T-helper 2 cell treated with Interferon-gamma antibody and Interleukin-4, amounts not matched to agents 100 ng/mL and 5 ng/mL, for 36 hours (primary cell): Measurements from ENCODE around the gene MOV10. TPM values are rescaled to one million over a fixed set of nuclear protein-coding genes. Genes with fewer than 3 reads are reported as not detected.
"Not testable (repeated sequence)": the region's sequence is repeated elsewhere in the genome, so short reads cannot be mapped to it uniquely, and the experiment has no call there.

ENCODE experiments used
- intact Hi-C: fragments of 100-400 bp; cut with micrococcal nuclease; formaldehyde crosslinking; loops from one replicate; pipeline ENCODE4 v1.15.1; 2023
- total RNA-seq: library from RNA; stranded (reverse); gene quantifications from 2 replicates; pipeline ENCODE4 v1.2.3, GENCODE V29; 2022

Gene MOV10, protein sequence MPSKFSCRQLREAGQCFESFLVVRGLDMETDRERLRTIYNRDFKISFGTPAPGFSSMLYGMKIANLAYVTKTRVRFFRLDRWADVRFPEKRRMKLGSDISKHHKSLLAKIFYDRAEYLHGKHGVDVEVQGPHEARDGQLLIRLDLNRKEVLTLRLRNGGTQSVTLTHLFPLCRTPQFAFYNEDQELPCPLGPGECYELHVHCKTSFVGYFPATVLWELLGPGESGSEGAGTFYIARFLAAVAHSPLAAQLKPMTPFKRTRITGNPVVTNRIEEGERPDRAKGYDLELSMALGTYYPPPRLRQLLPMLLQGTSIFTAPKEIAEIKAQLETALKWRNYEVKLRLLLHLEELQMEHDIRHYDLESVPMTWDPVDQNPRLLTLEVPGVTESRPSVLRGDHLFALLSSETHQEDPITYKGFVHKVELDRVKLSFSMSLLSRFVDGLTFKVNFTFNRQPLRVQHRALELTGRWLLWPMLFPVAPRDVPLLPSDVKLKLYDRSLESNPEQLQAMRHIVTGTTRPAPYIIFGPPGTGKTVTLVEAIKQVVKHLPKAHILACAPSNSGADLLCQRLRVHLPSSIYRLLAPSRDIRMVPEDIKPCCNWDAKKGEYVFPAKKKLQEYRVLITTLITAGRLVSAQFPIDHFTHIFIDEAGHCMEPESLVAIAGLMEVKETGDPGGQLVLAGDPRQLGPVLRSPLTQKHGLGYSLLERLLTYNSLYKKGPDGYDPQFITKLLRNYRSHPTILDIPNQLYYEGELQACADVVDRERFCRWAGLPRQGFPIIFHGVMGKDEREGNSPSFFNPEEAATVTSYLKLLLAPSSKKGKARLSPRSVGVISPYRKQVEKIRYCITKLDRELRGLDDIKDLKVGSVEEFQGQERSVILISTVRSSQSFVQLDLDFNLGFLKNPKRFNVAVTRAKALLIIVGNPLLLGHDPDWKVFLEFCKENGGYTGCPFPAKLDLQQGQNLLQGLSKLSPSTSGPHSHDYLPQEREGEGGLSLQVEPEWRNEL
- total RNA-seq, result 78.4 and 81.6 TPM in 2 replicates

DNA sequence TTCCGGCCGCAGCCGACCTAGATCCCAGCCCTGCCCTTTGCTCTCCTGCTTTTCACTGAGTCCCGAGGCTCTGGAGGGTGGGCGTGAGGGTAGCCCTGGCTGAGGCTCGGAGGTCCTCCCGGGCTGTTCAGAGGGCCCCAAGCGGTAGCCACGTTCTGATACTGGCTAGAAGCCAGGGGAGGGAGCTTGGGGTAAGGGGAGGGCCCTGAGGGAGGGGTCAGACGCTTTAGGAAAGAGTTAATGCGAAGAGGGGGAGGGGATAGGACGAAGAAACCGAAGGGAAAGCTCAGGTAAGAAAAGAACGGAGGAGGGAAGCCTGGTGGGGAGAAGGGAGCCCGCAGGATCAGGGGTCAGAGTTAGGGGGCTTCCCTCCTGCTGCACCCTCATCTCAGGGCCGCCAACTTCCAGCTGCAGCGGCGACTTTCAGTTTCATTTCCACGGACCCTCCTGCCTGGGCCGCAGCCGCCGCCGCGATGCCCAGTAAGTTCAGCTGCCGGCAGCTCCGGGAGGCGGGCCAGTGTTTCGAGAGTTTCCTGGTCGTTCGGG is at the start of gene MOV10:
Gene MOV10 (plus strand): TSS at position 220 of the 546 bp plus-strand sequence. CDS start 254 bp downstream, at position 474.
- intact Hi-C loops, result loop anchor here (1.0 kb wide), 2 partner anchors 31 to 56 kb away; no protein-coding TSS in a partner anchor

DNA sequence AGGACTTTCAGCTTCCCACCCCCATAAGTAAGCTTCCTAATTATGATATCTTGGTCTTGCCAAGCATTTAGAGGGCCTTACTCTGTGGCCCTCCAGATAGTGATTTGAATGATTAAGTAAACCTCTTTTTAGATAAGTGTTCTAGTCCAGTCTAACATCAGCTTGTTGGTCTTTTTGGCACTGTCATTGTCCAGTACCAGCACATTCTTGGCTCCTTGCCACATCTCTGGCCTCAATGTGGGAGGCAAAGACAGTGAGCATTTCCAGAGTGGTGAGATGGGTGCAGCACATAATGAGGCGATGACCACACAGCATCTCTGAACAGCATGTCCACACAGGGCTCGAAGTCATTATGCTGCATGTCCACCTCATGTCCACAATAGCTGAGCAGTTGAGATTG is 48.8 kb upstream of the MOV10 start:
- intact Hi-C loops, result no loop called here

DNA sequence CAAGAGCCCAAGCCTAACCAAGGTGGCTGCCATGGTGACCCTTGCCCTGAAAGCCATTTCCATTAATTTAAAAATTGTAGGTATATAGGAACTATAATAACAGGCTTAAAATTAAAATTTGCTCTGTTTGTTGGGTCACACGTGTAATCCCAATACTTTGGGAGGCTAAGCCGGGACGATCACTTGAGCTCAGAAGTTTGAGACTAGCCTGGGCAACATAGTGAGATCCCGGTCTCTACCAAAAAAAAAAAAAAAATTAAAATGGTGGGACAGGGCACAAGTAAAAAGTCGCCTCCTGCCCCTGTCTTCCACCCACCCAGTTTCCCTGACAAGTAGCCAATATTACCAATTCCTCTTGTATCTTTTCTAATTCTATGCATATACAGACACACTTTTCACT is 48.3 kb upstream of the MOV10 start:
- intact Hi-C loops, result no loop called here

GRCh38 chr1:112626887-112627286 is 47.6 kb upstream of the MOV10 start:
- intact Hi-C loops, result no loop called here

- intact Hi-C loops, result no loop called here
Observed at GRCh38 chr1:112628516-112628915, 45.9 kb upstream of the MOV10 start.

DNA sequence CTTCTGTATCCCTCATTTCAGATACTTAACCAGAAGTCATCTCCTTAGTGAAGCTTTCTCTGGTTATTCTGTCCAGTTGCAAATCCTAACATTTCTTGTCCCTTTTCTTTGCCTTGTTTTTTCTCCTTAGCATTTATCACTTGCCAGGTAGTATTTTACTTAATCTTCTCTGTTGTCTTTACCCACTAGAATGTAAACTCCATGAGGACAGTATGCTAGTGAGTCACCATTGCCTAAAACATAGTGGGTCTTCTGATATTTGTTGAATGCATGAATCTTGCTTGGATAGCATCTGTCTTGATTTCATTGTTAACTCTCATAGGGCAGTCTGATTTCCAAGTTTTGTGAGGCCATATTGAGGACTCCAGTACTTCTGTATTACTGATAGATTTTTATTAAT is 45.2 kb upstream of the MOV10 start:
- intact Hi-C loops, result no loop called here

GRCh38 chr1:112633628-112634027 is 40.8 kb upstream of the MOV10 start:
- intact Hi-C loops, result no loop called here

- intact Hi-C loops, result no loop called here
Observed at GRCh38 chr1:112634367-112634766, 40.1 kb upstream of the MOV10 start.

- intact Hi-C loops, result no loop called here
Observed at GRCh38 chr1:112636056-112636455, 38.4 kb upstream of the MOV10 start.

DNA sequence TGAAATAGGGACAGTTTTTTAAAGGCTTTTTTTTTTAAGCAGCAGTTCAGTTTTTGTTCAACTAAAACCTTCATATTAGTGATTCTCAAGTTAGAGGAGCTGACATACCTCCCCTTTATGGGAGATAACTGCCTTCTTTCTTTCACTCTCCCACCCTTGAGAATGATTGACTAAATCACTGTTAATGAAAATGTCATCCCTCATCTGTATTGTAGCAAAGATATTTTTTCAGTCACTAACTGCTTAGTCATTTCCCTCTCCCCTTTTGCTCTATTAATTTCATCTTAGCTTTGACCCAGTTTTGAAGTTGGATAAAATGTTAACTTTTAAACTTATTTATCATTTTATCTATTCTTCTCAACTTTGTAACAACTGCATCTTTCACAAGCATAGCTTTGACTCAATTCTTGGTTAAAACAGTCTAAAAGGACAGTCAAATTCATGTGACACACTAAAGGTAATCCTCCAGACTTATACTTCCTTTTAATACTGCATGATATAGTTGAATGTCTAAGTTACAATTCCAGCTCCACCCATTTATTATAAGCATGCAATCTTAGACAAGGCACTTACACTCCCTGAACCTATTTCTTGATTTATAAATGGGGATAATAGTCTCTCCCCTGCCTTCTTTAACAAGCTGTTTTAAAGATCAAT is 37.7 kb upstream of the MOV10 start:
- intact Hi-C loops, result no loop called here

- intact Hi-C loops, result no loop called here
Observed at GRCh38 chr1:112637254-112638109, 37.0 kb upstream of the MOV10 start.

DNA sequence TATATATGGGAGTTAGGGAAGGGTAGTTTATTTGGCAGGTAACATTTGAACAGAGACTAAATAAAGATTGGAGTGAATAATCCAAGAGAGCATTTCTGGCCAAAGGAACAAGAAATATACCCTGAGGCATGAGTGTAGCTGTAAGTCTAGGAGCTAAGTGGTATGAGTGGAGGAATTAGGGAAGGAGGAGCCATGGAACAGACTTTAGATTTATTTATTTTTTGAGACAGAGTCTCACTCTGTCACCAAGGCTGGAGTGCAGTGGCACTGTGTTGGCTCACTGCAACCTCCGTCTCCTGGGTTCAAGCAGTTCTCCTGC is 36.4 kb upstream of the MOV10 start:
- intact Hi-C loops, result no loop called here

DNA sequence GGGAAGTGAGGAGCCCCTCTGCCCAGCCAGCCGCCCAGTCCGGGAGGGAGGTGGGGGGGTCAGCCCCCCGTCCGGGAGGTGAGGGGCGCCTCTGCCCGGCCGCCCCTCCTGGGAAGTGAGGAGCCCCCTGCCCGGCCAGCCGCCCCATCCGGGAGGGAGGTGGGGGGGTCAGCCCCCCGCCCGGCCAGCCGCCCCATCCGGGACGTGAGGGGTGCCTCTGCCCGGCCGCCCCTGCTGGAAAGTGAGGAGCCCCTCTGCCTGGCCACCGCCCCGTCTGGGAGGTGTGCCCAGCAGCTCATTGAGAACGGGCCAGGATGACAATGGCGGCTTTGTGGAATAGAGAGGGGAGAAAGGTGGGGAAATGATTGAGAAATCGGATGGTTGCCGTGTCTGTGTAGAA is 34.0 kb upstream of the MOV10 start:
- intact Hi-C loops, result not testable (repeated sequence)

GRCh38 chr1:112643080-112643479 is 31.4 kb upstream of the MOV10 start:
- intact Hi-C loops, result no loop called here

DNA sequence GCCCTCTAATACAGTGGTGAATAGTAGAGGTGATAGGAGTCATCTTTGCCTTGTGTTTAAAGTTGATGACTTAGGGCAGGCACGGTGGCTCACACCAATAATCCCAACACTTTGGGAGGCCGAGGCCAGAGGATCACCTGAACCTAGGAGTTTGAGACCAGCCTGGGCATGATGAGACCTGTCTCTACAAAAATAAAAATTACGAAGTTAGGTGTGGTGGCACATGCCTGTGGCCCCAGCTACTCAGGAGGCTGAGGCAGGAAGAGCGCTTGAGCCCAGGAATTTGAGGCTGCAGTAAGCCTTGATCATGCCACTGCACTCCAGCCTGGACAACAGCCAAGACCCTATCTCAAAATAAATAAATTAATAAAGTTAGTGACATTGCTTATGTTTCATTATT is 28.2 kb upstream of the MOV10 start:
- intact Hi-C loops, result no loop called here

DNA sequence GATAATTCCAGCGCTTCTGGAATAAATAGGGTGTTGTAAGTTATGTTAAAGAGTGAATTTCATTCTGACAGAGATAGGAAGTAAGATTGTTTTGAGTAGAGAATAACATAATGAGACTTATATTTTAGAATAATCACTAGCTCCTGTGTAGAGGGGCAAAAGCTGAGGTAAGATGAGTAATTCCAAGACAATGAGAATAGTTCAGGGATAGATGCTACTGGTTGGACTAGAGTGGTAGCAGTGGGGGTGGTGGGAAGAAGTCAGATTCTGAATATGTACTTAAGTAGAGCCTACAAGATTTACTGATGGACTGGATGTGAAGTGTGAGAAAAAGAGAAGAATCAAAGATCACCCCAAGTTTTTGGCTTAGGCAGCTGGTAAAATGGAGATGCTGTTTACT is 23.3 kb upstream of the MOV10 start:
- intact Hi-C loops, result no loop called here

GRCh38 chr1:112665857-112666256 is 8.6 kb upstream of the MOV10 start:
- intact Hi-C loops, result no loop called here

DNA sequence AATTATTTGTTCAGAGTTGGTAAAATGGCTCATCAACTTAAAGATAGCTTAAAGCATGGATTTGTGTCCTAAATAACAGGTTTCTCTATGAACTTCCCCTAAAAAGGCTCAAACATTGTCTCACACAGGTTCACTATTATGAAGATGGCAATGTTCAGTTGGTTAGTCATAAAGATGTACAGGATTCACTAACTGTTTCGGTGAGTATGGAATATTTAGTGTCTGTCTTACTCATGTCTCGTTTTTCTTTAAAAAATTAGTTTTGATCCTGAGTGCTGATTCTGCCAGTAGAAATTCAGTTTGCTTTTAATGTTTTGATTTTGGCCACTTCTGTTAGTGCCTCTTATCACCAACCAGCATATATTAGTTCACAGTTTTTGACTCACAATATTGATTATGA is 7.5 kb upstream of the MOV10 start:
- intact Hi-C loops, result no loop called here

DNA sequence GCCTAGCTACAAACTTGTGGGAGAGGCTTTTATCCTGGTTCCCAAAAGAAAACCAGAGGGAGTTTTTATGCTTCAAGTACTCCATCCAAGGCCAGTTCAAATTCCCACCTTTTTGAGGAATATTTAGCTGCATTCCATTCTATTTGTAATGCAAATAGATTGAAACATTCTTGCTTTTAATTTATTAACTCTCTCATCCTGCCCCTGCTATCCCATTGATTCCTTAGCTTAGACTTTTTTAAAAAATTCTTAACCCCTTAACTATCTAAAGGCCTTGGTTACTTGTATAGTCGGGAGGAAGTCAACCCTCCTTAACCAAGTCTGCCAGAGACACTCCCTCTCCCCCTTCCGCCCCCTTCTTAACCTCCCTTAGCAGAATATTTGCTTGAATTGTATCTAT is 2.5 kb upstream of the MOV10 start:
- intact Hi-C loops, result no loop called here

DNA sequence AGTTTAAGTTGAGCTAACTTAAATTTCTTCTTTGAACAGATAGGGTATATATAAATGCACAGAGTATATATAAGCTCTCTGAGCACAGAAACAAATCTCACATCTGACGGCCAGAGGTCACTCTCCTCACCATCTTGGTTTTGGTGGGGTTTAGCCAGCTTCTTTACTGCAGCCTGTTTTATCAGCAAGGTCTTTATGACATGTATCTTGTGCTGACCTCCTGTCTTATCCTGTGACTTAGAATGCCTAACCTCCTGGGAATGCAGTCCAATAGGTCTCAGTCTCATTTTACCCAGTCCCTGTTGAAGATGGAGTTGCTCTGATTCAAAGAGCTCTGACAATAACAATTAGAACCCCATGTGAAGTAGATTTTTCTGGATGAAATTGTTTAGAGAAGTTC is 1.6 kb upstream of the MOV10 start:
- intact Hi-C loops, result no loop called here
